Tibial artery (tissue), 4 donors: ENCODE data around the gene SYNM.

Experiments used
- DNase-seq, 2 donors: peaks; one replicate each; pipeline ENCODE4 v3.0.0-alpha.2; 2019
- H3K27ac ChIP-seq, 2 donors: fragments of 200-600 bp; sonication (generic) in 1 of 2; 1 replicate in 1 of 2; 2 replicates in 1 of 2; pipeline ENCODE4 v1.5.1; 2018 to 2019; ENCODE audit warnings: mild to moderate bottlenecking in 1 of 2
- H3K27me3 ChIP-seq, 2 donors: fragments of 200-600 bp; sonication (generic) in 1 of 2; one replicate each; pipeline versions ENCODE4 v1.5.1 to v1.6.0; 2016 to 2019
- H3K36me3 ChIP-seq, 3 donors: fragments of 200-600 bp; sonication (generic) in 2 of 3; one replicate each; pipeline ENCODE4 v1.5.1; 2016 to 2019; ENCODE audit warnings: mild to moderate bottlenecking in 2 of 3
- H3K4me1 ChIP-seq, 4 donors: fragments of 200-600 bp; sonication (generic) in 2 of 4; 1 replicate in 3 of 4; 2 replicates in 1 of 4; pipeline ENCODE4 v1.5.1; 2016 to 2019
- H3K4me3 ChIP-seq, 2 donors: fragments of 200-600 bp; sonication (generic) in 1 of 2; 1 replicate in 1 of 2; 2 replicates in 1 of 2; pipeline ENCODE4 v1.5.1; 2018 to 2019; ENCODE audit warnings: mild to moderate bottlenecking in 2 of 2
- H3K9me3 ChIP-seq, 3 donors: fragments of 200-600 bp; sonication (generic) in 1 of 3; one replicate each; pipeline ENCODE4 v1.5.1; 2016 to 2019
- intact Hi-C: fragments of 100-400 bp; cut with DNase I; formaldehyde crosslinking; loops from one replicate; pipeline ENCODE4 v1.15.0; 2023; ENCODE audit warnings: low total_unique reads
- TF ChIP-seq, protein P1 (sequence below), 2 experiments: fragments of 200-600 bp in 1 of 2; fragments of 450-650 bp in 1 of 2; IDR thresholded peaks; one replicate each; pipeline ENCODE4 v1.5.1; 2017 to 2019; ENCODE audit warnings: antibody characterized with exemption in 2 of 2, mild to moderate bottlenecking in 1 of 2, moderate library complexity in 1 of 2

Gene SYNM

DNA sequence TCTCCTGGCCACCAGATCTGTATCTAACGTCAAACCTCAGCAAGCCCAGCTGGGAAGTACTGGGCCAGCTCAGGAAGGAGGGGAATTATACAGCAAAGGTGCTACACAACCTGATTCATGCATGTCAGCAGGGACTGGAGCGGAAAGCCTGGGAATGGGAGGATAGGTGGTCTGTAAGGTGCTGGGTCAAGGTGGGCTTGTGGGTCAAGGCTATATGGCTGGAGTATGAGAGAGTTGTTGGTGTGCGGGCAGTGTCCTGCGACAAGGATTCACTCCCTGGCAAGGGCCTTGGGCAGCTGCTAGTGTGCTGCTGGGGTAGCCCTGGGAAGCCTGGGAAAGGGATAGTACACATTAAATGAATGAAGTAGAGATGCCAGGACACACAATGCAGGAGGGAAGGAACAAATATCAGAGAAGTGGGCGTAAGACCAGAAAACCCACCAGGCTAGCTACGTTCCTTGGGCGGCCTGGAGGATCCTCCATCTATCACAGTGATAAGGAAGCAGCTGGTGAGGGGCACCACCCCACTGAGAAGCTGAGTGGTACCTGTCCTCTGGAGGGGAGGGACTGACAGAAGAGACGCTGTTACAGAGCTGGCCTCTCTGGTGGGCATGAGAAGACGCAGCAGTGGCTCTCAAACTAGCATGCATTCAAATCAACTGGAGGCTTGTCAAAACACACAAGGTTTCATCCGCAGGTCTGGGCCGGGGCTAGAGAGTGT is 8.5 kb upstream of the SYNM start:
- H3K4me1 ChIP-seq = peaks cover 0 to 9% (median 6%) of the 10 kb centered on the region in 4 donors
- no peak overlapping the region for H3K27ac ChIP-seq
- H3K4me3 ChIP-seq = no peak overlapping the region
- TF ChIP-seq, protein P1, sequence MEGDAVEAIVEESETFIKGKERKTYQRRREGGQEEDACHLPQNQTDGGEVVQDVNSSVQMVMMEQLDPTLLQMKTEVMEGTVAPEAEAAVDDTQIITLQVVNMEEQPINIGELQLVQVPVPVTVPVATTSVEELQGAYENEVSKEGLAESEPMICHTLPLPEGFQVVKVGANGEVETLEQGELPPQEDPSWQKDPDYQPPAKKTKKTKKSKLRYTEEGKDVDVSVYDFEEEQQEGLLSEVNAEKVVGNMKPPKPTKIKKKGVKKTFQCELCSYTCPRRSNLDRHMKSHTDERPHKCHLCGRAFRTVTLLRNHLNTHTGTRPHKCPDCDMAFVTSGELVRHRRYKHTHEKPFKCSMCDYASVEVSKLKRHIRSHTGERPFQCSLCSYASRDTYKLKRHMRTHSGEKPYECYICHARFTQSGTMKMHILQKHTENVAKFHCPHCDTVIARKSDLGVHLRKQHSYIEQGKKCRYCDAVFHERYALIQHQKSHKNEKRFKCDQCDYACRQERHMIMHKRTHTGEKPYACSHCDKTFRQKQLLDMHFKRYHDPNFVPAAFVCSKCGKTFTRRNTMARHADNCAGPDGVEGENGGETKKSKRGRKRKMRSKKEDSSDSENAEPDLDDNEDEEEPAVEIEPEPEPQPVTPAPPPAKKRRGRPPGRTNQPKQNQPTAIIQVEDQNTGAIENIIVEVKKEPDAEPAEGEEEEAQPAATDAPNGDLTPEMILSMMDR (IDR thresholded peaks at IDR 0.05) = no peak
- H3K36me3 ChIP-seq = no peaks in the 10 kb centered on the region
- intact Hi-C loops = loop anchor here (2.0 kb wide), 1 partner anchor 114 kb away; no protein-coding TSS in a partner anchor
- DNase-seq = no peak
- H3K9me3 ChIP-seq = no peaks in the 10 kb centered on the region
- no peaks in the 10 kb centered on the region for H3K27me3 ChIP-seq

DNA sequence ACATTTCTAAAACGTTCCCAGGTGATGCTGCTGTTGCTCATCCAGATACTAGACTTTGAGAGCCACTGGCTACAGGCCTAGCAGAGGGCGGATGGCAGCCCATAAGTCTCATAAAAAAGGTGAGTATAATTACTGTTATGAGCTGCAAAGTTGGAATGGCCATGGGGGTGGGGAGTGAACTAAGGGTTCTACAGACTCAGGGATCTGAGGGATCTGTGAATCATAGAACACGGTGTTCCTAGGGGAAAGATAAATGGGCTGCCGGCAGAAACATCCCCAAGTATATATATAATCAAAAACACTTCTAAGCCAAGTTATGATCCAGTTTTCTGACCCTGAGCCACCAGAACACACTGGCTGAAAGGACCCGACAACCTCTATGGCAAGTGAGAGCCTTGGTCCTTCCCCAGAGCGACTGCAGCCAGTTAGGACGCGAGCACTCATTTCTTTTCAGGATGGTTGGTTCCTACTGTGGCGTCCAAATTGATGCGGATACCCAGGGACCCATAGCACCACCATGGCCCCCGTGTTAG is 7.9 kb upstream of the SYNM start:
- H3K9me3 ChIP-seq = no peaks in the 10 kb centered on the region
- H3K4me1 ChIP-seq = peaks cover 0 to 9% (median 6%) of the 10 kb centered on the region in 4 donors
- intact Hi-C loops = loop anchor here (2.0 kb wide), 1 partner anchor 114 kb away; no protein-coding TSS in a partner anchor
- no peak for DNase-seq
- no peak overlapping the region for H3K4me3 ChIP-seq
- TF ChIP-seq, protein P1 (IDR thresholded peaks at IDR 0.05) = no peak
- no peak overlapping the region for H3K27ac ChIP-seq
- H3K27me3 ChIP-seq = no peaks in the 10 kb centered on the region
- no peaks in the 10 kb centered on the region for H3K36me3 ChIP-seq

- TF ChIP-seq, protein P1 (IDR thresholded peaks at IDR 0.05) = no peak
- H3K4me1 ChIP-seq = peaks cover 0 to 9% (median 6%) of the 10 kb centered on the region in 4 donors
- intact Hi-C loops = loop anchor here (2.0 kb wide), 1 partner anchor 113 kb away; no protein-coding TSS in a partner anchor
- H3K36me3 ChIP-seq = no peaks in the 10 kb centered on the region
- DNase-seq = no peak
- H3K27ac ChIP-seq = no peak overlapping the region
- no peaks in the 10 kb centered on the region for H3K9me3 ChIP-seq
- H3K27me3 ChIP-seq = no peaks in the 10 kb centered on the region
- H3K4me3 ChIP-seq = no peak overlapping the region
These were observed 7.2 kb upstream of the SYNM start for GRCh38 chr15:99097441-99098410.

- Histone ChIP-seq H3K4me3 (no peak overlapping the region), H3K36me3 (no peaks in the 10 kb centered on the region), H3K4me1 (peaks cover 0 to 9% (median 6%) of the 10 kb centered on the region in 4 donors), H3K9me3 (no peaks in the 10 kb centered on the region), H3K27me3 (no peaks in the 10 kb centered on the region), H3K27ac (no peak overlapping the region)
- intact Hi-C loops = no loop called here
- TF ChIP-seq, protein P1 (IDR thresholded peaks at IDR 0.05) = no peak
- DNase-seq = no peak
These were observed 6.5 kb upstream of the SYNM start for GRCh38 chr15:99098426-99098825.

DNA sequence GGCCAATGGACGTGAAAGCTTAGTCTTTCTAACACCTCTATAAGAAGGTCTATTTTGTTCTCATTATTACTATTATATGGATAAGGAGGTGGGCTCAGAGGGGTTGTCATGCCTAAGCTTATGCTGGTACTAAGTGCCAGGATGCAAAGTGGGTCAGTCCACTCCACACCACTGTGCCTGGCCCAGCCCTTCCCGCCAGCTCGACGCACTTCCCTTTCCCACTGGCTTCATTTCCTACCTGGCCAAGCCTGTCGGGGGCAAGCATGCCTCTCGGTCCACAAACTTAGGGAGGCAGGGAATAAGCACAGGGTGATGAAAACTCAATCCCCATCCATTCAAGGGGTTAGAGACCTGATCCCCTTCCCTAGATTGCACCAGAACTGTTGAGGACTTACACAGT is 5.9 kb upstream of the SYNM start:
- H3K27me3 ChIP-seq = no peaks in the 10 kb centered on the region
- peaks cover 0 to 9% (median 6%) of the 10 kb centered on the region in 4 donors for H3K4me1 ChIP-seq
- H3K9me3 ChIP-seq = no peaks in the 10 kb centered on the region
- no peak overlapping the region for H3K27ac ChIP-seq
- H3K4me3 ChIP-seq = no peak overlapping the region
- TF ChIP-seq, protein P1 (IDR thresholded peaks at IDR 0.05) = no peak
- DNase-seq = no peak
- no peaks in the 10 kb centered on the region for H3K36me3 ChIP-seq
- intact Hi-C loops = no loop called here
